Measurements from ENCODE around the gene ADAMTSL3.

DNA sequence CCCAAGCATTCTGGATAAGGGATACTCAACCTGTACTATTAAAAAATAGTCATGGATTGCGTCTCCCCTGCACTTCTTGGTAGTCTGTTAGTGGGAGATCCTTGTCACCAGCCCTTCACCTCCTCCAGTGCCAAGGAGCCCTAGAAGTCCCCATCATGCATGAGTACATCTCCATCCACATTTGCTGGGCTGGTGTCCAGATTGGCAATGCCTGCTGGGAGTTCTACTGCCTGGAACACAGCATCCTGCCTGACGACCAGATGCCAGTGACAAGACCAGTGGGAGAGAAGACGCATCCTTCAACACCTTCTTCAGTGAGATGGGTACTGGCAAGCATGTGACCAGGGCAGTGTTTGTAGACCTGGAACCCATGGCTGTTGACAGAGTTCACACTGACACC is 85.7 kb downstream of the ADAMTSL3 start:
- TF ChIP-seq CTCF (conservative IDR thresholded peaks at IDR 0.05 in 1 of 2, IDR thresholded peaks at IDR 0.05 in 1 of 2; ENCODE audit: low read depth in 1 of 2, low read length in 2 of 2) (no peak), EZH2 (IDR thresholded peaks at IDR 0.05; ENCODE audit: low read length, missing control alignments) (no peak)
